CD4-positive, alpha-beta T cell treated with Interleukin-12 subunit alpha and Interleukin-12 subunit beta, for 1 hour (primary cell): Measurements from ENCODE around the gene ANTXR2.
A peak's percentile ranks its signal among the peaks of the same experiment; 100 is the strongest.

Experiments
- DNase-seq: peaks from one replicate; pipeline ENCODE4 v3.0.0-alpha.2; 2020

ANTXR2 gene

GRCh38 chr4:80091688-80092087, 18.7 kb upstream of the ANTXR2 start:
- no peak for DNase-seq

DNA sequence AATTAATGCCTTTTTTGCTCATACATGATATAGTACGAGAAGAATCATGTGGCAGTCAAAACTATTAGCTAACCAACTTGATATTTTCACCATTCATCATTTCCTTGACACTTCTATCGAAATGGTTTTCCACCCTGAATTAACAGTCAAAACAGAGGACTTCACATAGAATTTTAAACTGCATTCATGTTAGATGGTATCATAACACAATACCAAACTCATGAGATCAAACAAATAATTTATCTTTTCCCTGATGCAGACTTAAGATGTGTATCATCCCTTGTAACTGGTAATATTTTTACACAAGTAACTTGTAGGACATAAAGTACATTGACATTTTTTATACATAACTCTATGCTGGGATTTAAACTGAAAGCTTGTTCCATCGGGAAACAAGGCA, 18.2 kb upstream of the ANTXR2 start:
- DNase-seq, result no peak

- DNase-seq, result no peak
Measured at GRCh38 chr4:80090090-80090489, 17.1 kb upstream of the ANTXR2 start.

DNA sequence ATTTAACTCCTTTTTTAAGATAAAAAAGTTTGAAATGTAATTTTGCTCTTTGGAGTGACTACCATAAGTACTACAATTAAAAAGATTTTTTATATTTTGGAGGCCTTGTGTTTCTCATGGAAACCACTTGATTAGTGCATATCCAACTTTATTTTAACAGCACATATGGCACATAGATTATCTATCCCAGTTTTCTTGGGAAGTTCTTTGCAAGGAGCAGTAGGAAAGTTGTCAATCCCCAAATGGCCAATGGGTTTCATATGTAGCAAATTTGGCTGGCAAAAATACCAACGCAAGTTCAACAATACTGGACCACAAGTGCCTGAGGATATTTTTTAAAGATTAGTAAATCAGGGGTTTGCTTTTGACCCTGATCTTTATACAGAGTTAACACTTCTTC, 15.4 kb upstream of the ANTXR2 start:
- DNase-seq, result no peak

- no peak for DNase-seq
Measured at GRCh38 chr4:80086296-80086695, 13.3 kb upstream of the ANTXR2 start.

- DNase-seq, result no peak
Measured at GRCh38 chr4:80085081-80085480, 12.1 kb upstream of the ANTXR2 start.

DNA sequence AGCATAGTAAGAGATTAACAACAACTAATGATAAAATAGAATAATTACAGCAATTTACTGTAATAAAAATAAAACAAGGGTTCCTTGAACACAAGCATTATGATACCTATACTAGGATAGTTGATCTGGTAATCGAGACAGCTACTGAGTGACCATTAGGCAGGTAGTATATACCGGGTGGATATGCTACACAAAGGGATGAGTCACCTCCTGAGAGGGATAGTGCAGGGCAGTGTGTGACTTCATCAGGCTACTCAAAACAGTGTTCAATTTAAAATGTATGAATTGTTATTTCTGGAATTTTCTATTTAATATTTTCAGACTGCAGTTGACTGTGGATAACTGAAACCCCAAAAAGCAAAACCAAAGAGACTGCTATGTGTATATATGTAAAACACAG, 9.7 kb upstream of the ANTXR2 start:
- no peak for DNase-seq

GRCh38 chr4:80081566-80081965, 8.5 kb upstream of the ANTXR2 start:
- DNase-seq, result no peak

- no peak for DNase-seq
Measured at GRCh38 chr4:80079255-80079923, 6.4 kb upstream of the ANTXR2 start.

GRCh38 chr4:80078346-80079092, 5.5 kb upstream of the ANTXR2 start:
- DNase-seq, result no peak

DNA sequence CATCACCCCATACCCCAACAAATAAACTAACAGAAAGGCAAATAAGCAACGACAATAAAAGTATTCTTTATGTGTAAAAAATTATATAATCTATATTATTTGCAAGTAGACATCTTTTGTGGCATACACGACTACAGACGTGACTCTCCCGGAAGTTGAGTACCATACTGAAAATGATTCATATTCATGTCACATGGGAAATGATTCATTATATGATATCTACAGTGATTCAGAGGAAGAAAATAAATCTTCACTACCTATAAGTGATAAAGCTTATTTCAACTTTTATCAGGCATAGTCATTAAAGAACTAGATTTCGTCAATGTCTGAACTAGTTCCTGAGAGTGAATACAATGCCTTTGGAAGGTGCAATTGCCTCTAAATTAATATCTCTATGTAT, 4.6 kb upstream of the ANTXR2 start:
- DNase-seq, result peak; percentile 25

DNA sequence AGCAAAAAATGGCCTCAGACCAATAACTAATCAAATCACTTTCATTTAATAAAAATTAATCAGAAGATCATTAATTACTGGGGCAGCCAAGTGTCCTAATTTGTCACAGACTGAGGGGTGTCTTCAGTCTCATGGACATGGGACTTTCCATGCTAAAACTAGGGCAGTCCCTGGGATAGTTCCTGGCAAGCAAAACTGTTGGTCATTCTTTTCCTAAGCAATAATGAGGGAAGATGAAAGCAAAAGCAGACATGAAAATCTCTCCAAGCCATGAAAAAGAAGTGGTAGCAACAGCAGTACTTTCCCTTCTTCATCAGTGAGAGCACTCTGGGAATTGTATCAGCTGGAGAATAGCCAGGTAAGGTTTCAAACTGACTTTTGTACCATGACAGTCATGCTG, 3.7 kb upstream of the ANTXR2 start:
- DNase-seq, result no peak

- no peak for DNase-seq
Measured at GRCh38 chr4:80075995-80076675, 3.1 kb upstream of the ANTXR2 start.

- DNase-seq, result no peak
Measured at GRCh38 chr4:80074651-80075050, 1.6 kb upstream of the ANTXR2 start.

GRCh38 chr4:80074069-80074468, 1.0 kb upstream of the ANTXR2 start:
- DNase-seq, result no peak

DNA sequence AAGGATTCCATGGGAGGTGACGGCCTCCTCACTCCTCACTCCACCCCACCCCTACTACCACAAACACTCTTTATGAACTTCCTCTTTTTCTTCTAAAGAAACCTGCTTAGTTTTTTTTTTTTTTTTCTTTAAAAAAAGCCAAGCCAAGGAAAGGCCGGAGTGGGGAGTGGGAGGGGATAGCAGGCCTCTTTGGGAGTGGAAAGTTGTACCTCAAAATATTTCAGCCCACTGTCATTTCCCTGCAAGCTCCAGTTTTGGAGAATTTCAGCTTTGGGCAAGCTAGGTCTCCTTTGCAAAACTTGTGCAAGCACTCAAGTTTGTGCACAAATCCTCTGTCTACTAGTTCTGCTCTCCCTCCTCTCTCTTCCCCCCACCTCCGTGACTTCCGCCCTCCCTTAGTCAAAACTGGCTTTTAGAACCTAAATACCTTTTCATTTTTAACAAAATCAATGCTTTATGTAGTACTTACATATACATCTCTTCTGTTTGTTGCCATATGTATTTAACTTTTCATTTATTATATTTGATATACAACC, 512 bp upstream of the ANTXR2 start:
- peak; percentile 35 for DNase-seq

GRCh38 chr4:80072228-80072743, 743 bp downstream of the ANTXR2 start:
- peak; percentile 67 for DNase-seq

DNA sequence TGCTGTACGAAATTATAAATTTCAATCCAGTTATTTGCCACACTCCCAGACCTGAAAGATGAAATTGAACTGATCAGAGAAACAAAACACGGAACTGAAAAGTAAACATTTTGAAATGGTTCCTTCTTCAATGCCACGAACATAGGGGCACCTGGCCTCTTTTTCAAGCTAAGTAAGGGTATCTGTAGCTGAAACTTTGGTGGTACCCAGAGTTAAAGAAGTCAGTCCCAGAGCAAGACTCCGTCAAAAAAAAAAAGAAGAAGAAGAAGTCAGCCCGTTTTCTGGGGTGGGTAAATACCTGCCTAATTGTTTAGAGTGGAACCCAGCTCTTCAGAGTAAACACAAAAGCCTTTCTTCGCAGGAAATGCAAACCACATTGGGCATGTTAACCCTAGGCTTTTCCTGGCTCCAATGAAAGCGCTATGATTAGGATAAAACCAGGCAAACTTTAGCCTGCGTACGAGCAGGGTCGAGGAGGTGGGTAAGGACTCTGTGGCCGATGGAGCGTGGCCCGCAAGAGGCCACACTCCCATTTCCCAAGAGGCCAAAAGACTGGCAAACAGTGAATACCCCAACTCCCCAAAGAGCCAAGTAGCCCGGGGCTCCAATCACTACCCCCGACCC, 1.3 kb downstream of the ANTXR2 start:
- DNase-seq, result peak; percentile 10

DNA sequence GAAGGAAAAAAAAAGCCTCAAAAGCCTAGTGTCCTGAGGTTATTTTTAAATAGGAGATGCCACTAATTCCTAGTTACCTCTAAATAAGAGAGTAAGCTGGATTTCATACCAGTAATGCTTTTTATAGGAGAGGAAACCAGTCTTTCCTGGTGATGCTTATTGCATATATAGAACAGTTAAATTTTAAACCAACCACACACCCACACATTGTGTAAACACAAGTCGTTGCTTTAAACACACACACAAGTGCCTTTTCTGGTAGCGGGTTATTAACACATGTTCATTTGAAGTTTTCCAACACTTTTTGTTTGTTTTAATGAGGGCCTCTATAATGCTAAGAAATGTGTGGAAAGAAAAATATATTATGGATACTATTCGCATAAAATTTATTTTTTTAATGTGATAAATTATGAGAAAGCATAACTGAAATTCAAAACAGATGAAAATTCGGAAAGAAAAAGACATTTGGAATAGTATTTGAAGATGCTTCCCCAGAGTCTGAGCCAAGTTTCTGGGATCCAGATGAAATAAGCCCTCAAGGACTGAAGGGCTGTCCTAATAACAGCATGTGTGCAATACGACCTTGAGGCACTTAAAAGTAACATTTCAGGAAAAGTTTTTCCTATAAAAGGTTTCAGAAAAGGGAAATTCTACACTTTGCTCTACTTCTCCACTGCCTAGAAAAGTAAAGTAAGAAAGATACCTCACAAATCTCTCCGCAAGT, 2.0 kb downstream of the ANTXR2 start:
- no peak for DNase-seq

GRCh38 chr4:80069837-80070731, 2.9 kb downstream of the ANTXR2 start:
- DNase-seq, result peak; percentile 10

DNA sequence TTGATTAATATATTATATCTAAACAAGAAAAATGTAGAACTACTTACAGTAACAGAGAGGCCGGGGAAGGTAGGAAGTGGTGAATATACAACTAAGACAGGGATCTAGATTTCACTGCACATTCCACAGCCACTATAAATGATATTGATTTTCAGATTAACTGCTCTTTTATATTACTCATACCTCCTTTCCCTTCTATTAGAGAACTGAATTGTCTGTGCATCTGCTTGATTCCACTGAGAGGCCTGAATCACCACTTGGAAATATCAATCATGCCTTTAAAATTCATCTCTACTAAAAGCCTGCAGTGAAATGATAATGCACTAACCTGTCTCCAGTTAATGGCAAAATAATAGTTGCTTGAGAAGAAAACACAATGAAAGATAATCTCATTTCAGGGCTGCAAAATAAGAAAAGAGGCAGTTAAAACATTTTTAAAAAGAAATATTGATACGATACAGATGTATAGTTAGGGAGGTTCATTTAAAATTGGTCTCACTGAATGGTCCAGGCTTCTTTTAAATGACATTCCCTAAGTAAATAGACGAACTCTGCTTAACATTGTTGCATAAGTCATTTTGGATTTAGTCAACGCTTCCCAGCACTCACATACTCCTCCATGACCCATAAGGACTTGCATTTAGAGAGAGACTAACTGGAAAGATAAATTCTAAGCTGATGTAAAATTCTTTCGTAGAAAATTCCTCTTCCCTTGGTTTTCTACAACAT, 3.8 kb downstream of the ANTXR2 start:
- DNase-seq, result no peak
